Common myeloid progenitor, CD34-positive (primary cell): Measurements from ENCODE around the gene RAB5IF.

ENCODE experiments used
- CTCF ChIA-PET: fragments of 350-600 bp; sonication (Branson Sonifier 250); formaldehyde crosslinking; loops from one replicate; lab custom pipeline; 2021; ENCODE audit warnings: antibody characterized with exemption; lab: Charles Lee
- POLR2A ChIA-PET: fragments of 350-600 bp; sonication (Branson Sonifier 250); formaldehyde crosslinking; loops from one replicate; lab custom pipeline; 2021; ENCODE audit warnings: antibody characterized with exemption; lab: Charles Lee
- DNase-seq, 3 donors: peaks; one replicate each; pipeline versions ENCODE4 v3.0.0 to v3.0.0-alpha.2; 2013
- H3K27ac ChIP-seq, 2 experiments: 1 replicate in 1 of 2; 2 replicates in 1 of 2; pipeline ENCODE4 v1.7.0; 2013; ENCODE audit warnings: inconsistent platforms in 2 of 2, low read length in 2 of 2, mild to moderate bottlenecking in 2 of 2, low read depth in 1 of 2, moderate library complexity in 1 of 2; ENCODE audit not compliant: severe bottlenecking in 2 of 2, insufficient read depth in 1 of 2, poor library complexity in 1 of 2
- H3K27me3 ChIP-seq, 5 experiments: replicated peaks in 2 of 5; 1 replicate in 3 of 5; 2 replicates in 2 of 5; pipeline versions ENCODE4 v1.6.1 to v1.7.0; 2013; ENCODE audit warnings: low read length in 4 of 5, mild to moderate bottlenecking in 2 of 5, moderate library complexity in 2 of 5, inconsistent platforms in 1 of 5; ENCODE audit not compliant: insufficient read depth in 5 of 5, control insufficient read depth in 4 of 5
- H3K36me3 ChIP-seq, 4 experiments: 1 replicate in 2 of 4; 2 replicates in 2 of 4; pipeline versions ENCODE4 v1.6.1 to v1.7.0; 2013; ENCODE audit warnings: low read length in 3 of 4, control low read depth in 1 of 4, mild to moderate bottlenecking in 1 of 4; ENCODE audit not compliant: control insufficient read depth in 4 of 4, insufficient read depth in 4 of 4
- H3K4me1 ChIP-seq, 4 experiments: 1 replicate in 3 of 4; 2 replicates in 1 of 4; pipeline versions ENCODE4 v1.6.1 to v1.7.1; 2013; ENCODE audit warnings: low read length in 3 of 4, mild to moderate bottlenecking in 3 of 4, control low read depth in 1 of 4, inconsistent platforms in 1 of 4, moderate library complexity in 1 of 4; ENCODE audit not compliant: control insufficient read depth in 4 of 4, insufficient read depth in 4 of 4; ENCODE audit errors: control extremely low read depth in 1 of 4
- H3K4me3 ChIP-seq, 7 experiments: 1 replicate in 4 of 7; 2 replicates in 3 of 7; pipeline versions ENCODE4 v1.5.1 to v1.7.0; 2013; ENCODE audit warnings: mild to moderate bottlenecking in 7 of 7, low read length in 6 of 7, moderate library complexity in 6 of 7, inconsistent platforms in 2 of 7, low read depth in 2 of 7, control low read depth in 1 of 7; ENCODE audit not compliant: insufficient read depth in 4 of 7, control insufficient read depth in 1 of 7; ENCODE audit errors: extremely low read depth in 1 of 7
- H3K9me3 ChIP-seq, 5 experiments: 1 replicate in 4 of 5; 2 replicates in 1 of 5; pipeline versions ENCODE4 v1.6.1 to v1.7.1; 2013; ENCODE audit warnings: low read length in 4 of 5, mild to moderate bottlenecking in 2 of 5, inconsistent platforms in 1 of 5, low read depth in 1 of 5, moderate library complexity in 1 of 5; ENCODE audit not compliant: control insufficient read depth in 4 of 5, insufficient read depth in 2 of 5; ENCODE audit errors: control extremely low read depth in 1 of 5
- WGBS: methylation state at CpG from one replicate; pipeline ENCODE4 v1.1.5; 2013; ENCODE audit not compliant: insufficient coverage; 5-methylcytosine and 5-hydroxymethylcytosine counted together

Gene RAB5IF

GRCh38 chr20:36569847-36570429, 35.6 kb upstream of the RAB5IF start:
- DNase-seq: no peak
- Histone ChIP-seq H3K4me3 (no peak overlapping the region), H3K27me3 (no peaks in the 10 kb centered on the region), H3K36me3 (peaks cover 0 to 2% (median 0%) of the 10 kb centered on the region in 4 experiments), H3K4me1 (peaks cover 2 to 26% (median 20%) of the 10 kb centered on the region in 4 experiments), H3K27ac (no peak overlapping the region), H3K9me3 (peaks cover 0 to 4% (median 0%) of the 10 kb centered on the region in 5 experiments)
- POLR2A ChIA-PET: no interaction called here
- CTCF ChIA-PET: interaction anchor here (7.2 to 13.1 kb wide), 2 partner anchors 12 to 18 kb away, joined by 36 to 108 read pairs; no protein-coding TSS in a partner anchor
- WGBS: 94% methylated on average over 7 of the region's 7 CpGs

GRCh38 chr20:36571564-36572504, 33.7 kb upstream of the RAB5IF start:
- H3K4me1 ChIP-seq: peaks cover 2 to 44% (median 36%) of the 10 kb centered on the region in 4 experiments
- ChIA-PET CTCF (interaction anchor here (0.9 to 13.1 kb wide), 12 partner anchors 9 to 202 kb away, joined by 3 to 108 read pairs (median 6); partner anchors contain the start of genes DSN1, RAB5IF and SLA2), POLR2A (interaction anchor here (0.7 to 0.8 kb wide), 2 partner anchors 12 to 33 kb away, joined by 4 to 6 read pairs; partner anchors contain the start of gene RAB5IF)
- peak overlapping the region in 1 of 2 experiments; percentile 80 for H3K27ac ChIP-seq
- H3K4me3 ChIP-seq: peak overlapping the region in 5 of 7 experiments; percentile 0 to 89 (median 72)
- 19% methylated on average over 16 of the region's 17 CpGs for WGBS
- peaks cover 0 to 10% (median 0%) of the 10 kb centered on the region in 4 experiments for H3K36me3 ChIP-seq
- no peaks in the 10 kb centered on the region for H3K9me3 ChIP-seq
- no peaks in the 10 kb centered on the region for H3K27me3 ChIP-seq
- DNase-seq: peak in 2 of 3 donors; percentile 57 to 62

- H3K4me1 ChIP-seq: peaks cover 2 to 44% (median 36%) of the 10 kb centered on the region in 4 experiments
- peak overlapping the region in 6 of 7 experiments; percentile 8 to 89 (median 70) for H3K4me3 ChIP-seq
- H3K27ac ChIP-seq: peak overlapping the region; percentile 54 to 80
- H3K36me3 ChIP-seq: peaks cover 0 to 10% (median under 1%) of the 10 kb centered on the region in 4 experiments
- DNase-seq: peak in 2 of 3 donors; percentile 67 to 76
- H3K9me3 ChIP-seq: no peaks in the 10 kb centered on the region
- POLR2A ChIA-PET: interaction anchor here (0.6 kb wide), 1 partner anchor 33 kb away, joined by 3 read pairs; the partner anchor contains the start of gene RAB5IF
- CTCF ChIA-PET: interaction anchor here (0.9 to 13.1 kb wide), 6 partner anchors 11 to 201 kb away, joined by 3 to 108 read pairs (median 14); partner anchors contain the start of genes DSN1 and RAB5IF
- H3K27me3 ChIP-seq: no peaks in the 10 kb centered on the region
- WGBS: 8% methylated on average over 20 of the region's 20 CpGs
These were observed 32.9 kb upstream of the RAB5IF start for GRCh38 chr20:36572701-36573102.

GRCh38 chr20:36573103-36573797, 32.3 kb upstream of the RAB5IF start, which contains the start of gene TGIF2:
Gene TGIF2, plus strand, starts transcription at chr20:36573597. Its CDS starts 5,178 bp downstream, at chr20:36578775.
- WGBS: 0% methylated on average over 64 of the region's 80 CpGs

DNA sequence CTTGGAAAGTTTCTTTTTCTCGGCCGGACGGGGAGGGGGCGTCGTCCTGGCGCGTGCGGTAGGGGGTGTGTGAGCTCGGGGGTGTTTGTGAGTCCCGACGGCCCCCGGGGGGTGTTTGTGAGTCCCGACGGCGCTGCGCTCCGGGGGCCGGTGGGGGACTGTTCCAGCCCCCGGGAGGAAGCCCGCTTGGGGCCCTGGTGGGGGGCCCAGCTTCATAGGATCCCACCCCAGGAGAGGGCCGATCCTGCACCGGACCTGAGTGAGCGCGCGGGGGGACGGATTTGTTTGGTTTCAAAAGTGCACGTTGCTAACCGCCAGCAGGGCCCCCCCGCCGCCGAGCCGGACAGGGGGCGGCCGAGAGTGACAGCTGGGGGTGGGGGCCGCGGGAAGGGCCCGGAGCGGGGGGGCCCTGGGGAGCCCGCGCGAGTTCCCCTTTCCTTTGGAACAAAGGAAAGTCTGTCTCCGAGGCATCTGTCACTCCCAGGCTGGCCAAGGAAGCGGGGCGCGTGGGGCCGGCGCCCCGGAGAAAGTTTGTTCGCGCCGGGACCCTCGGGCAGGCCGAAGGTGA, 31.7 kb upstream of the RAB5IF start:
- Histone ChIP-seq H3K9me3 (no peaks in the 10 kb centered on the region), H3K36me3 (peaks cover 5 to 19% (median 9%) of the 10 kb centered on the region in 4 experiments), H3K27me3 (no peaks in the 10 kb centered on the region), H3K4me1 (peaks cover 2 to 44% (median 36%) of the 10 kb centered on the region in 4 experiments), H3K4me3 (peak overlapping the region; percentile 73 to 89 (median 81)), H3K27ac (peak overlapping the region; percentile 94 to 96)
- 0% methylated on average over 13 of the region's 53 CpGs for WGBS
- peak in 2 of 3 donors; percentile 71 to 82 for DNase-seq
- ChIA-PET POLR2A (interaction anchor here (1.2 to 2.4 kb wide), 5 partner anchors 17 to 50 kb away, joined by 3 to 12 read pairs (median 5); partner anchors contain the start of gene RAB5IF), CTCF (interaction anchor here (1.1 to 13.1 kb wide), 4 partner anchors 14 to 32 kb away, joined by 3 to 108 read pairs (median 28); partner anchors contain the start of gene RAB5IF)

More at GRCh38 chr20:36573103-36573797, 32.3 kb upstream of the RAB5IF start, which contains the start of gene TGIF2:
- Histone ChIP-seq H3K4me1 (peaks cover 2 to 44% (median 36%) of the 10 kb centered on the region in 4 experiments), H3K27me3 (no peaks in the 10 kb centered on the region), H3K36me3 (peaks cover 0 to 13% (median 3%) of the 10 kb centered on the region in 4 experiments), H3K9me3 (no peaks in the 10 kb centered on the region), H3K27ac (peak within 1 kb of the TSS; percentile 94 to 96), H3K4me3 (peak within 1 kb of the TSS; percentile 73 to 89 (median 81))
- ChIA-PET CTCF (interaction anchor here (1.1 to 13.1 kb wide), 4 partner anchors 14 to 33 kb away, joined by 3 to 108 read pairs (median 28); partner anchors contain the start of gene RAB5IF), POLR2A (interaction anchor here (0.6 to 2.4 kb wide), 6 partner anchors 17 to 101 kb away, joined by 3 to 12 read pairs (median 4); partner anchors contain the start of gene RAB5IF)
- peak; percentile 88 to 95 (median 95) for DNase-seq
